ENCODE data around the gene BBS5. TPM values are rescaled to one million over a fixed set of nuclear protein-coding genes. Genes with fewer than 3 reads are reported as not detected.

The BBS5 gene
- total RNA-seq, 3 donors from 2014 or later (not counting 1 experiment from before 2014, with no cell fraction given) = 1.5 to 2.2 (median 1.7) TPM

DNA sequence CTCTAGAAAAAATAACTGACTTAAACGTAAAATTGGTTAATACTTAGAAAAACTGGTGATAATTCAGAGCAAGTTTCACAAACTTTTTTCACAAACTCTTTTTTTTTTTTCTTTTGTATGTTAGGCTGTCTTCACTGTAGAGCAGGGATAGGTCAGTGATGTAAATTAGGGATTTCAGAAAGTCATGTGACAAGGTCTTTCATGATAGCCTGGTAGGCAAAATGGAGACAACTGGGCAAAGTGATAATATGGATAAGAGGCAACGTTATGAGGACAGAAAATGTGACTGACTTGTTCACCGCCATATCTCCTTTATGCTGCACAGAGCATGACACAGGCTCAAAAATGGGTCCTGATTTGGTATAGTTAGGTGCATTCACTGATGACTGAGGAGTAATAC is 39.4 kb upstream of the BBS5 start:
- intact Hi-C loops (cut with micrococcal nuclease) = no loop called here
- WGBS (ENCODE audit: insufficient coverage) = 88% methylated on average over 3 of the region's 3 CpGs
- H3K9me3 ChIP-seq (ENCODE audit: control insufficient read depth, insufficient read depth, low read length) = no peaks in the 10 kb centered on the region
- H3K27me3 ChIP-seq (ENCODE audit: control insufficient read depth, insufficient read depth, low read length) = no peaks in the 10 kb centered on the region
- no peaks in the 10 kb centered on the region for H3K36me3 Mint-ChIP-seq
- no peaks in the 10 kb centered on the region for H3K36me3 ChIP-seq (ENCODE audit: control insufficient read depth, insufficient read depth, low read length)
- ATAC-seq = no peak
- H3K27ac ChIP-seq (ENCODE audit: low read length) = no peak overlapping the region
- no peak overlapping the region for H3K4me3 ChIP-seq (ENCODE audit: low read length)
- TF ChIP-seq, protein P1, sequence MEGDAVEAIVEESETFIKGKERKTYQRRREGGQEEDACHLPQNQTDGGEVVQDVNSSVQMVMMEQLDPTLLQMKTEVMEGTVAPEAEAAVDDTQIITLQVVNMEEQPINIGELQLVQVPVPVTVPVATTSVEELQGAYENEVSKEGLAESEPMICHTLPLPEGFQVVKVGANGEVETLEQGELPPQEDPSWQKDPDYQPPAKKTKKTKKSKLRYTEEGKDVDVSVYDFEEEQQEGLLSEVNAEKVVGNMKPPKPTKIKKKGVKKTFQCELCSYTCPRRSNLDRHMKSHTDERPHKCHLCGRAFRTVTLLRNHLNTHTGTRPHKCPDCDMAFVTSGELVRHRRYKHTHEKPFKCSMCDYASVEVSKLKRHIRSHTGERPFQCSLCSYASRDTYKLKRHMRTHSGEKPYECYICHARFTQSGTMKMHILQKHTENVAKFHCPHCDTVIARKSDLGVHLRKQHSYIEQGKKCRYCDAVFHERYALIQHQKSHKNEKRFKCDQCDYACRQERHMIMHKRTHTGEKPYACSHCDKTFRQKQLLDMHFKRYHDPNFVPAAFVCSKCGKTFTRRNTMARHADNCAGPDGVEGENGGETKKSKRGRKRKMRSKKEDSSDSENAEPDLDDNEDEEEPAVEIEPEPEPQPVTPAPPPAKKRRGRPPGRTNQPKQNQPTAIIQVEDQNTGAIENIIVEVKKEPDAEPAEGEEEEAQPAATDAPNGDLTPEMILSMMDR (IDR thresholded peaks at IDR 0.05) = no peak
- H3K27me3 Mint-ChIP-seq (ENCODE audit: low read depth in 2 of 2) = peaks cover 20 to 78% of the 10 kb centered on the region in 2 donors
- no peak overlapping the region for H3K27ac Mint-ChIP-seq
- no peaks in the 10 kb centered on the region for H3K4me1 Mint-ChIP-seq
- no peak for DNase-seq
- H3K4me3 Mint-ChIP-seq = no peak overlapping the region
- no peaks in the 10 kb centered on the region for H3K9me3 Mint-ChIP-seq
- no peaks in the 10 kb centered on the region for H3K4me1 ChIP-seq (ENCODE audit: control insufficient read depth, insufficient read depth, low read length)

DNA sequence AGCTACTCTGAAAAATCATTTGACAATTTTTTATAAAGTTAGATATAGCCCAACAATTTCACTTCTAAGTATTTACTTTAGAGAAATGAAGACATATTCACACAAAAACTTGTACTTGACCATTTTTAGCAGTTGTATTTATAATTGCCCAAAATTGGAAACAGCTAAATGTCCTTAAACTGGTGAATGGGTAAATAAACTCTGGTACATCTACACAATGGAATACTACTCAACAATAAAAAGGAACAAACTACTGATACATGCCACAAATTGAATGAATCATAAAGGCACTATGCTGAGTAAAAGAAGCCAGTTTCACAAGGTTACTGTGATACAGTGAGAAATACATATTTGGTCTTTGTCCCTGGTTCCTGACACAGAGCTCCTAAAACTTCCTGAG is 32.8 kb upstream of the BBS5 start:
- Mint-ChIP-seq H3K27me3 (ENCODE audit: low read depth in 2 of 2) (peaks cover 3 to 24% of the 10 kb centered on the region in 2 donors), H3K36me3 (no peaks in the 10 kb centered on the region), H3K4me1 (no peaks in the 10 kb centered on the region), H3K9me3 (no peaks in the 10 kb centered on the region), H3K4me3 (no peak overlapping the region), H3K27ac (no peak overlapping the region)
- TF ChIP-seq, protein P1 (IDR thresholded peaks at IDR 0.05) = no peak
- Histone ChIP-seq H3K4me1 (ENCODE audit: control insufficient read depth, insufficient read depth, low read length) (no peaks in the 10 kb centered on the region), H3K4me3 (ENCODE audit: low read length) (no peak overlapping the region), H3K36me3 (ENCODE audit: control insufficient read depth, insufficient read depth, low read length) (no peaks in the 10 kb centered on the region), H3K27ac (ENCODE audit: low read length) (no peak overlapping the region), H3K27me3 (ENCODE audit: control insufficient read depth, insufficient read depth, low read length) (no peaks in the 10 kb centered on the region), H3K9me3 (ENCODE audit: control insufficient read depth, insufficient read depth, low read length) (no peaks in the 10 kb centered on the region)
- DNase-seq (no peak), ATAC-seq (no peak)
- intact Hi-C loops (cut with micrococcal nuclease) = no loop called here

DNA sequence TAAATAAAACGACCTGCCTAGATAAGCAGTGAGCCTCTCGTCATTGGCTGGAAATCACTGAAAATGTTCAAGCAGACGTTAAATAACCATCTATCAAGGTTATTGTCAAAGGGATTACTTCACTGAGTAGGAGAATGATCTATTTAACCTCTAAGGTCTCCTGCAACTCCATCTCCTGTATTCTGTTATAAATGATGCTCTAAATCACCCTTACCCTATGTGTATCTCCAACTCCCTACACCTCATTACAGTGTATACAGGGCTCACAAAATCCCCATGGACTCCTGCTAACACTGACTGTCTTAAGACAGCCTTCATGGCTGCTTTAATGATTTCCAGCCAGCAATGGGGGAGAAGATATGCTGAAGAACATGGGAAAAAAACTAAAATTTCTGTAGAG is 31.0 kb upstream of the BBS5 start:
- ATAC-seq = no peak
- Mint-ChIP-seq H3K27me3 (ENCODE audit: low read depth in 2 of 2) (peaks cover 0 to 9% of the 10 kb centered on the region in 2 donors), H3K4me1 (no peaks in the 10 kb centered on the region), H3K9me3 (no peaks in the 10 kb centered on the region), H3K4me3 (no peak overlapping the region), H3K27ac (no peak overlapping the region), H3K36me3 (no peaks in the 10 kb centered on the region)
- Histone ChIP-seq H3K4me1 (ENCODE audit: control insufficient read depth, insufficient read depth, low read length) (no peaks in the 10 kb centered on the region), H3K36me3 (ENCODE audit: control insufficient read depth, insufficient read depth, low read length) (no peaks in the 10 kb centered on the region), H3K4me3 (ENCODE audit: low read length) (no peak overlapping the region), H3K9me3 (ENCODE audit: control insufficient read depth, insufficient read depth, low read length) (no peaks in the 10 kb centered on the region), H3K27me3 (ENCODE audit: control insufficient read depth, insufficient read depth, low read length) (no peaks in the 10 kb centered on the region), H3K27ac (ENCODE audit: low read length) (no peak overlapping the region)
- DNase-seq = no peak
- WGBS (ENCODE audit: insufficient coverage) = 84% methylated on average over 3 of the region's 3 CpGs
- TF ChIP-seq, protein P1 (IDR thresholded peaks at IDR 0.05) = no peak
- intact Hi-C loops (cut with micrococcal nuclease) = no loop called here

DNA sequence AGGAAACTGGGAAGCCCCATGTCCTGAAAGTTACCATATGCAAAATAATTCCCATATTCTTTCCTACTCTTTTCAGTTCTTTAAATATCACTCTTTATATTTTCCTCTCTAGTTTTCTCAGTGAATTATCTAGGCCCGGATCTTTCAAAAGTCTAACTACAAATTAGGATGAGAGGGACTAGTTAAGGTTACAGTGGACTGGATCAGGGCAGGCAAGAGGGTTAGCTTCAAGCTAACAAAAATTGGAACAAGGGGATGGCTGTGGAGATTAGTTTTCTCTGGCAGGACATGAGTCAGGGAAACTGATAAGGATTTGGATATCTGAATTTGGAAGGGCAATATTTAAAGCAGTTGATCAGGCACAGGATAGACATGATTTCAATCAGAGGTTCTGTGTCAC is 30.4 kb upstream of the BBS5 start:
- ATAC-seq (no peak), DNase-seq (no peak)
- Mint-ChIP-seq H3K27me3 (ENCODE audit: low read depth in 2 of 2) (peaks cover 0 to 6% of the 10 kb centered on the region in 2 donors), H3K27ac (no peak overlapping the region), H3K36me3 (no peaks in the 10 kb centered on the region), H3K4me1 (no peaks in the 10 kb centered on the region), H3K9me3 (no peaks in the 10 kb centered on the region), H3K4me3 (no peak overlapping the region)
- H3K36me3 ChIP-seq (ENCODE audit: control insufficient read depth, insufficient read depth, low read length) = no peaks in the 10 kb centered on the region
- intact Hi-C loops (cut with micrococcal nuclease) = no loop called here
- H3K4me3 ChIP-seq (ENCODE audit: low read length) = no peak overlapping the region
- no peaks in the 10 kb centered on the region for H3K9me3 ChIP-seq (ENCODE audit: control insufficient read depth, insufficient read depth, low read length)
- no peak overlapping the region for H3K27ac ChIP-seq (ENCODE audit: low read length)
- WGBS (ENCODE audit: insufficient coverage) = 88% methylated on average over 1 of the region's 1 CpG
- TF ChIP-seq, protein P1 (IDR thresholded peaks at IDR 0.05) = no peak
- H3K4me1 ChIP-seq (ENCODE audit: control insufficient read depth, insufficient read depth, low read length) = no peaks in the 10 kb centered on the region
- no peaks in the 10 kb centered on the region for H3K27me3 ChIP-seq (ENCODE audit: control insufficient read depth, insufficient read depth, low read length)
